Loucy (cell line): Measurements from ENCODE around the gene KIAA0232.

ENCODE experiments used
- EZH2phosphoT487 ChIP-seq: fragments of 200-600 bp; IDR thresholded peaks from 2 replicates; pipeline ENCODE4 v1.6.1; 2018; ENCODE audit warnings: antibody characterized with exemption, mild to moderate bottlenecking, moderate library complexity, borderline replicate concordance
- TF ChIP-seq, protein P1 (sequence below): fragments of 200-600 bp; sonication (generic); conservative IDR thresholded peaks from 2 replicates; pipeline ENCODE4 v1.5.1; 2014; ENCODE audit warnings: mild to moderate bottlenecking, antibody characterized with exemption, low read length

DNA sequence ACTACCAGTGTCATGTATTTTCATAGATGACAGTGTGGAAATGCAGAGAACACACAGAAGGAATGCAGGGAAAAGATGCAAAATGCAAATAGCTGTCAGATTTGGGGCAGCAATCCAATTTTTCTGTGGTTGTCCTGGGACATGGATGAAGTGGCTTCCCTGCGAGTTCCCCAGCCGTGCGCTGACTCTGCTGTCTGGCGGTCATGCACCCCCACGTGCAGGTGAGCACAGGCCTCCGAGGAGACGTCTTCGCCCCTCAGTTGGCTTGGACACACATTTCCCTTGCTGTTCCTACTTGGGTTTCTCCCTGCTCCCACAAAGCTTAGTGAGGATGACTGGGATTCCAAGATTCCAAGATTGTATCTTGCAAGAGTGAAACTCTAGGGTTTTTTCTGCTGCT is 42.2 kb upstream of the KIAA0232 start:
- TF ChIP-seq, protein P1, sequence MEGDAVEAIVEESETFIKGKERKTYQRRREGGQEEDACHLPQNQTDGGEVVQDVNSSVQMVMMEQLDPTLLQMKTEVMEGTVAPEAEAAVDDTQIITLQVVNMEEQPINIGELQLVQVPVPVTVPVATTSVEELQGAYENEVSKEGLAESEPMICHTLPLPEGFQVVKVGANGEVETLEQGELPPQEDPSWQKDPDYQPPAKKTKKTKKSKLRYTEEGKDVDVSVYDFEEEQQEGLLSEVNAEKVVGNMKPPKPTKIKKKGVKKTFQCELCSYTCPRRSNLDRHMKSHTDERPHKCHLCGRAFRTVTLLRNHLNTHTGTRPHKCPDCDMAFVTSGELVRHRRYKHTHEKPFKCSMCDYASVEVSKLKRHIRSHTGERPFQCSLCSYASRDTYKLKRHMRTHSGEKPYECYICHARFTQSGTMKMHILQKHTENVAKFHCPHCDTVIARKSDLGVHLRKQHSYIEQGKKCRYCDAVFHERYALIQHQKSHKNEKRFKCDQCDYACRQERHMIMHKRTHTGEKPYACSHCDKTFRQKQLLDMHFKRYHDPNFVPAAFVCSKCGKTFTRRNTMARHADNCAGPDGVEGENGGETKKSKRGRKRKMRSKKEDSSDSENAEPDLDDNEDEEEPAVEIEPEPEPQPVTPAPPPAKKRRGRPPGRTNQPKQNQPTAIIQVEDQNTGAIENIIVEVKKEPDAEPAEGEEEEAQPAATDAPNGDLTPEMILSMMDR: no peak
- TF ChIP-seq EZH2phosphoT487: no peak
